Lower leg skin (tissue), 3 donors: ENCODE data around the gene BABAM2.

Experiments used
- POLR2A ChIP-seq, 2 donors: fragments of 450-650 bp; IDR thresholded peaks; one replicate each; pipeline ENCODE4 v1.6.1; 2016 to 2017; ENCODE audit warnings: antibody characterized with exemption in 2 of 2, mild to moderate bottlenecking in 1 of 2, moderate library complexity in 1 of 2
- TF ChIP-seq, protein P1 (sequence below), 3 donors: fragments of 450-650 bp; IDR thresholded peaks; one replicate each; pipeline ENCODE4 v1.5.1; 2016; ENCODE audit warnings: antibody characterized with exemption in 3 of 3, mild to moderate bottlenecking in 3 of 3, moderate library complexity in 2 of 3

DNA sequence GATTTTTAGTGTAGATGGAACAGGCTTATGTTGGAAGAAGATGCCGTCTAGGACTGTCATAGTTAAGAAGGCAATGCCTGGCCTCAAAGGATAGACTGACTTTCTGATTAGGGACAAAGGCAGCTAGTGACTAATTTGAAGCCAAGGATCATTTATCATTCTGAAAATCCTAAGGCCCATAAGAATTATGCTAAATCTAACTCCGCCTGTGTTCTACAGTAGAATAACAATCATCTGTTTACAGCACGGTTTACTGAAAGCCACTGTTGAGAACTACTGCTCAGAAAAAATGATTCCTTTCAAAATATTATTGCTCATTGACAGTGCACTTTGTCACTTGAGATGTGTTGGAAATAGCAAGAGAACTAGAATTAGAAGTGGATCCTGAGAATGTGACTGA, 44.5 kb downstream of the BABAM2 start:
- TF ChIP-seq, protein P1, sequence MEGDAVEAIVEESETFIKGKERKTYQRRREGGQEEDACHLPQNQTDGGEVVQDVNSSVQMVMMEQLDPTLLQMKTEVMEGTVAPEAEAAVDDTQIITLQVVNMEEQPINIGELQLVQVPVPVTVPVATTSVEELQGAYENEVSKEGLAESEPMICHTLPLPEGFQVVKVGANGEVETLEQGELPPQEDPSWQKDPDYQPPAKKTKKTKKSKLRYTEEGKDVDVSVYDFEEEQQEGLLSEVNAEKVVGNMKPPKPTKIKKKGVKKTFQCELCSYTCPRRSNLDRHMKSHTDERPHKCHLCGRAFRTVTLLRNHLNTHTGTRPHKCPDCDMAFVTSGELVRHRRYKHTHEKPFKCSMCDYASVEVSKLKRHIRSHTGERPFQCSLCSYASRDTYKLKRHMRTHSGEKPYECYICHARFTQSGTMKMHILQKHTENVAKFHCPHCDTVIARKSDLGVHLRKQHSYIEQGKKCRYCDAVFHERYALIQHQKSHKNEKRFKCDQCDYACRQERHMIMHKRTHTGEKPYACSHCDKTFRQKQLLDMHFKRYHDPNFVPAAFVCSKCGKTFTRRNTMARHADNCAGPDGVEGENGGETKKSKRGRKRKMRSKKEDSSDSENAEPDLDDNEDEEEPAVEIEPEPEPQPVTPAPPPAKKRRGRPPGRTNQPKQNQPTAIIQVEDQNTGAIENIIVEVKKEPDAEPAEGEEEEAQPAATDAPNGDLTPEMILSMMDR (IDR thresholded peaks at IDR 0.05) = no peak
- TF ChIP-seq POLR2A (IDR thresholded peaks at IDR 0.05) = no peak
